ENCODE results near the gene NF2.
"Not testable (repeated sequence)": the region's sequence is repeated elsewhere in the genome, so short reads cannot be mapped to it uniquely, and the experiment has no call there.

The NF2 gene

DNA sequence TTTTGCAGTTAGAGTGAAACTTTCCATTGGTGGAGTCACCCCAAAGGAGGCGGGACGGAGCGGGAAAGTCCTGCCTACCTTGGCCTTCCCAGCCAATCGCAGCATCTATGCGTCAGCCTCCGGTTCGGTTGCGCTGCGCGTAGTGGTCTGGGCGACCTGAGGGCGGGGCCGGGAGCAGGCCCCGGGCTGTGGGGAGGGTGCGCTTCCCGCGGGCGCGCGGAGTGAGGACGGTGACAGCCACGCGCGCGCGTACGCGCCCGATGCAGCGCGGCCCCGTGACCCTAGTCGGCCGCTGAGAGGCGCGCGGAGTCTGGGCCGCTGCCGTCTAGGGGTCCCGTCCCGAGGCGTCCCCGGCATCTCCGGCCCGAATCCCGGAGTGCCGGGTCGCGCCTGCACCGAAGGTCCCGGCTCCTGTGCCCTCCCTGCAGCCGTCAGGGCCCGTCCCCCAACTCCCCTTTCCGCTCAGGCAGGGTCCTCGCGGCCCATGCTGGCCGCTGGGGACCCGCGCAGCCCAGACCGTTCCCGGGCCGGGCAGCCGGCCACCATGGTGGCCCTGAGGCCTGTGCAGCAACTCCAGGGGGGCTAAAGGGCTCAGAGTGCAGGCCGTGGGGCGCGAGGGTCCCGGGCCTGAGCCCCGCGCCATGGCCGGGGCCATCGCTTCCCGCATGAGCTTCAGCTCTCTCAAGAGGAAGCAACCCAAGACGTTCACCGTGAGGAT is at the start of gene NF2:
NF2 (plus strand) TSS at position 276 of the 718 bp plus-strand sequence; CDS start at position 642, 366 bp downstream.
- peak; percentile 94 to 95 for DNase-seq

- DNase-seq: no peak
These were observed 48.3 kb upstream of the NF2 start for GRCh38 chr22:29555065-29555644.

GRCh38 chr22:29559030-29559429 is 44.4 kb upstream of the NF2 start:
- DNase-seq: no peak

- no peak for DNase-seq
These were observed 43.6 kb upstream of the NF2 start for GRCh38 chr22:29559853-29560252.

DNA sequence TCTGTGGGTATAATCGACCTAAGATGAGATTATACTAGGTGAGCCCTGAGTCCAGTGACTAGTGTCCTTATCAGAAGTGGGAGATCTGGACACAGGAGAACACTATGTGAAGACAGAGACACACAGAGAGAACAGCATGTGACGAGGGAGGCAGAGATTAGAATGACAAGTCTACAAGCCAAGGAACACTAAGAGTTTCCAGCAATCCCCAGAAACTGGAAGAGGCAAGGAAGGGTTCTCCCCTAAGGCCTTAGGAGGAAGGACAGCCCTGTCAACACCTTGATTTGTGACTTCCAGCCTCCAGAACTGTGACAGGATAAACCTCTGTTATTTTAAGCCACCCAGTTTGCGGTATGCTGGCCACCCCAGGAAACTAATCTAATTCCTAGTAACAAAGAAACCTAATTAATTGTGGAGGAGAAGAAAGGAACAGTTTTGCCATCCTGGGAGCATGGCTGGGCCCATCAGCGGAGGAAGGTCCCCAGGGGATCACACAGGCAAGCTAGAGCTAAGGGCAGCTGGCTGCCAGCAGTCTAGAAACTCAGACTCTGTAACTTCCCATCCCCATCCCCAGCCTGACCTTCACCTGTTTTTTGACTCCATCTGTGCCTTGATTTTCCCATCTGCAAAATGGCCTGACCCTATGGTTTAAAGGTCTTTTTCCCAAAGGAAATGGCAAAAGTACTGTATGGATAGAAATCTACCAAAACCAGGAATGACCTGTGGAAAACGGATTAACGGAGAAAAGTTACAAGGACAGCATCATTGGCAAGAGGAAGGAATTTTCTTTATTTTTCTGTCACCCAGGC is 39.6 kb upstream of the NF2 start:
- no peak for DNase-seq

DNA sequence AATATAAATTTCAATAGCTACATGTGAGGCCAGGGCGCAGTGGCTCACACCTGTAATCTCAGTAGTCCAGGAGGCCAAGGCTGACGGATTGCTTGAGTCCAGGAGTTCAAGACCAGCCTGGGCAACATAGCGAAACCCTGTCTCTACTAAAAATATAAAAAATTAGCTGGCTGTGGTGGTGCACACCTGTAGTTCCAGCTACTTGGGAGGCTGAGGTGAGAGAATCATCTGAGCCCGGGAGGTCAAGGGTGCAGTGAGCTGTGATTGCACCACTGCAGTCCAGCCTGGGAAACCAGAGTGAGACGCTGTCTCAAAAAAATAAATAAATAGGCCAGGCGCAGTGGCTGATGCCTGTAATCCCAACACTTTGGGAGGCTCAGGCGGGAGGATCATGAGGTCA is 36.9 kb upstream of the NF2 start:
- not testable (repeated sequence) for DNase-seq

DNA sequence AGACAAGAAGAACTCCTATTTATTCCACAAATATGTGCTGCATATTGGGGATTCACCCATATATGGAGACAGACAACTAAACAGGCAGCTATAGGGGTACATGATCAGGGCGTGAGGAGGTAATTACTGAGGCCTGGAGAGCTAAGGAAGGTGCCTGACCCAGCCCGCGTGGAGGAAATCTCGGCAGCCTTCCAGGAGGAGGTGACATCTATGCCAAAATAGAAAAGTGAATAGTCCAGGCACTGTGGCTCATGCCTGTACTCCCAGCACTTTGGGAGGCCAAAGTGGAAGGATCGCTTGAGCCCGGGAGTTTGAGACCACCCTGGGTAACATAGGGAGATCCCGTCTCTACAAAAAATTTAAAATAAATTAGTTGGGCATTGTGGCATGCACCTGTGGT is 36.1 kb upstream of the NF2 start:
- DNase-seq: no peak

GRCh38 chr22:29569011-29569678 is 34.3 kb upstream of the NF2 start:
- DNase-seq: no peak

- no peak for DNase-seq
These were observed 33.0 kb upstream of the NF2 start for GRCh38 chr22:29570456-29570855.

GRCh38 chr22:29570912-29571549 is 32.4 kb upstream of the NF2 start:
- no peak for DNase-seq

DNA sequence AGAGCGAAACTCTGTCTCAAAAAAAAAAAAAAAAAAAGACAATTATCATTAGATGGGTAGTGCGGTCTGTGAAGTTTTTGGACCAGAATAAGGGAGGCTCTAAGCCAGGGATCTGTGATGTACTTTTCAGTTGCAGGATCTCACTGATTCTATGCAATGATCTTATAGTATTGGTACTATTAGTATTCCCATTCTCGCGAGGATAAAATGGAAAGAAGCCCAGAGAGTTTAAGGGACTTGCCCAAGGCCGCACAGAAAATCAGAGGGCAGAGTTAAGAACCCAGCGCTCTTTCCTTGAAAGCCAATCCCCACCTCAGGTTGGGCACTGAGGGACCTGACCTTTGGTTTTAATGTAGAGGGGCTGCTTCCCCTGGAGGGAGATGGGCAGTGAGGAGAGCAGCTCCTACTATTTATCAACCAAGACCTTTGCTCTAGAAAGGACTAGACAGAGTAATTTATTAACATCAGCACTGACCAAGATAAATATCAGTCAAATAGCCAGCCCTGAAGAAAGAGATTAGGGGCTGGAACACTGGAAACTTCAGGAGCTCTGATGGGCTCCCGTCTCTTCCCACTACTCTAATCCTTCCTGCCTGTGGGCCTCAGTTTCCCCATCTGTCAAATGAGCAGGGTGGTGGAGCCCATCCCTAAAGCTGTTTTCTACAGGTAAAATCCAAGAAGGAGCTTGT is 28.5 kb upstream of the NF2 start:
- DNase-seq: no peak

DNA sequence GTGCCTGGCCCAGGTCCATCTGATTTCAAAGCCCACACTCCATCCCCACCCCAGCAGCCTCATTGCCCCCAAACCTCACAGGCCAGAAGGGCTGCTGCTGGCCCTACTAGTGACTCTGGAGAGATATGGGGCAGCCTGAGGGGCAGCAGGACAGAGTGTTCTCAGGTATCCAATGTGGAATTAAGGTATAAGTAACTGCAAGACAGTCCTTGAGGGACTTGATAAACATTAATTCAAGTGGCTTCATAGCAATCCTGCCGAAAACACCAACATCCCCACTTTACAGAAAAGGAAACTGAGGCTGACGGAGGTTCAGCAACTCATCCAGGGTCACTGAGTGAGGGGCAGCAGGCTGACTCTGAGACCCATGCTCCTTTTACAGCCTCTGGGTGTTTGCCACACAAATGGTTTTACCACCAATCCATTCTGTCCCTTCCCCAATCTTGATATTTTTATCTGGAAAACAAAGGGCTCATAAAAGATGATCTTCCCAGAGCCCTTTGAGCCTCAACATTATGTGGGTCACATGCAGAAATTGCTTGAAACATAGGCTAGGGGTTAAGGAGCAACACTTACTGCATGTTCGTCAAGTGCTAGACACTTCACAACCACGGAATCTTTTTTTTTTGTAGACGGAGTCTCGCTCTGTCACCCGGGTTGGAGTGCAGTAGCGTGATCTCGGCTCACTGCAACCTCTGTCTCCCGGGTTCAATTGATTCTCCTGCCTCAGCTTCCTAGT is 24.8 kb upstream of the NF2 start:
- DNase-seq: no peak

GRCh38 chr22:29580200-29580810 is 23.1 kb upstream of the NF2 start:
- no peak for DNase-seq

DNA sequence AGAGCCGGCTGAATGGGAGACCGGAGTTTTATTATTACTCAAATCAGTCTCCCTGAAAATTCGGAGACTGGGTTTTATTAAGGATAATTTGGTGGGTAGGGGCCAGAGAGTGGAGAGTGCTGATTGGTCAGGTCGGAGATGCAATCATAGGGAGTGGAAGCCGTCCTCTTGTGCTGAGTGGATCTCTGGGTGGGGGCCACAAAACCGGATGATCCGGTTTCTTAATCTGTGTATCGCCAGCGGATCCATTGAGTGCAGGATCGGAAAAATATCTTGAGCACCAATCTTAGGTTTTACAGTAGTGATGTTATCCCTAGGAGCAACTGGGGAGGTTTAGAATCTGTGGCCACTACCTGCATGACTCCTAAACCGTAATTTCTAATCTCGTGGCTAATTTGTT is 21.6 kb upstream of the NF2 start:
- DNase-seq: no peak

- no peak for DNase-seq
These were observed 18.5 kb upstream of the NF2 start for GRCh38 chr22:29584975-29585374.

- not testable (repeated sequence) for DNase-seq
These were observed 17.2 kb upstream of the NF2 start for GRCh38 chr22:29586193-29586705.

DNA sequence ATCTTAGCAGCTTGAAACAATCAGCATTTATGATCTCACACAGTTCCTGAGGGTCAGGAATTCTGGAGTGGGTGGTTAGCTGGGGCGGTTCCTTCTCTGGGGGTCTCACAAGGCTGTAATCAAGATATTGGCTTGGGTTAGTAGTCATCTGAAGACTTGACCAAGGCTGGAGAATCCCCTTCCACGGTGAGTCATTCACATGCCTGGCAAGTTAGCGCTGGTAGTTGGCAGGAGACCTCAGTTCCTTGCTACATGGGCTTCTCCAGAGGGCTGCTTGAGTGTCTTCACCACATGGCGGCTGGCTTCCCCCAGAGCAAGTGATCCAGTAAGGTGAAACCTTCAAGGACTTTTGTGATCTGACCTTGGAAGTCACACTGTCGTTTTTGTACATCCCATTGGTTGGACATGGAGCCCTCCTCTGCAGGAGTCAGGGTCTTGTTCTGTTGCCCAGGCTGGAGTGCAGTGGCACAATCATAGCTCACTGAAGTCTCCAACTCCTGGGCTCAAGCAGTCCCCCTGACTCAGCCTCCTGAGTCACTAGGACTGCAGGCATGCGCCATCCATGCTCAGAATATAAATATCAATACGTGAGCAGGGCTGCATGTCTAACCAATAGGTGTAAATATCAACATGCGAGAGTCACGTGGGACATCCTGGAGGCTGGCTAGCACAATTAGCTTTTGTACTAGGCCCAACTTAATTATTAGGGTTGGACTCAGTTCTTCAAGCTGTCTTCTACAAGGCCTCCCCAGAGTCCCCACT is 15.3 kb upstream of the NF2 start:
- no peak for DNase-seq

DNA sequence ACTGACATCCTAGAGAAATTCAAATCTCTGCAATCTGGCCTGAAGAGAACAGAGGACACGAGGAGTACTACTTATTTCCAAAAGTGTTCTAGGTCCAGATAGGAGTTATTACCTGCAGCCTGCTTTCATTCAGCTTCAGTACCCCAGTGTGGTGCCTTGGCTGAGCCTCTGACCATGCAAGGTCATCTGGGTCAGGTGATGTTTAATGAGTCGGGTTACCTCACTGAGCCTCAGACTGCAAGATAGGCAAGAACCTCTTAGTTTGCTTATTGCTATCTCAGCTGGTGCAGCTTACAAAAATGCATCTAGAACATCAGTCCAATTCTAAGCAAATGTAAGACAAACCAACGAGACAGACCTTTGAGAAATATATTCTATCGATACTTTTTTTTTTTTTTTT is 9.5 kb upstream of the NF2 start:
- no peak for DNase-seq

DNA sequence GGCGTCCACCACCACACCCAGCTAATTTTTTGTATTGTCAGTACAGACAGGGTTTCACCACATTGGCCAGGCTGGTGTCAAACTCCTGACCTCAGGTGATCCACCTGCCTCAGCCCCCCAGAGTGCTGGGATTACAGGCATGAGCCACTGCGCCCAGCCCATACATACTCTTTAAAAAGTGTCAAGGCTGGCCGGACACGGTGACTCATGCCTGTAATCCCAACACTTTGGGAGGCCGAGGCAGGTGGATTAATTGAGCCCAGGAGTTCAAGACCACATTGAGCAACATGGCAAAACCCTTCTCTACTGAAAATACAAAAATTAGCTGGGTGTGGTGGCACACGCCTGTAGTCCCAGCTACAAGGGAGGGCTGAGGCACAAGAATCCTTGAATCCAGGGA is 9.0 kb upstream of the NF2 start:
- DNase-seq: not testable (repeated sequence)

GRCh38 chr22:29596408-29596807 is 7.0 kb upstream of the NF2 start:
- no peak for DNase-seq

Data from stimulated activated CD4-positive, alpha-beta T cell treated with anti-CD3 and anti-CD28 coated beads, Interleukin-2, amount 100 ng/mL, for 48 hours (primary cell).